Activated naive CD4-positive, alpha-beta T cell treated with anti-CD3 and anti-CD28 coated beads for 36 hours (primary cell): ENCODE results near the gene ZFYVE28. TPM values are rescaled to one million over a fixed set of nuclear protein-coding genes. Genes with fewer than 3 reads are reported as not detected.

Experiments used
- CTCF ChIA-PET: fragments of 350-600 bp; sonication (Branson Sonifier 250); formaldehyde crosslinking; loops from one replicate; lab custom pipeline; 2021; ENCODE audit warnings: antibody characterized with exemption; lab: Charles Lee
- DNase-seq: peaks from one replicate; pipeline ENCODE4 v3.0.0-alpha.2; 2020
- H3K27ac Mint-ChIP-seq: one replicate; pipeline ENCODE4 v1.8.0; 2021; ENCODE audit warnings: mild to moderate bottlenecking, mixed read lengths
- H3K27me3 Mint-ChIP-seq: one replicate; pipeline ENCODE4 v1.8.0; 2021; ENCODE audit warnings: low read depth, mixed read lengths
- H3K36me3 Mint-ChIP-seq: one replicate; pipeline ENCODE4 v1.8.0; 2021; ENCODE audit warnings: low read depth, mixed read lengths
- H3K4me1 Mint-ChIP-seq: one replicate; pipeline ENCODE4 v1.8.0; 2021; ENCODE audit warnings: low read depth, mixed read lengths
- H3K4me3 Mint-ChIP-seq: one replicate; pipeline ENCODE4 v1.8.0; 2021; ENCODE audit warnings: mild to moderate bottlenecking, moderate library complexity, mixed read lengths
- H3K9me3 Mint-ChIP-seq: one replicate; pipeline ENCODE4 v1.8.0; 2021; ENCODE audit warnings: mixed read lengths
- intact Hi-C: fragments of 100-400 bp; cut with micrococcal nuclease; formaldehyde crosslinking; loops from one replicate; pipeline ENCODE4 v1.15.1; 2023
- total RNA-seq, 2 experiments: library from RNA; stranded (reverse); gene quantifications; one replicate each; pipeline ENCODE4 v1.2.3, GENCODE V29; 2021

ZFYVE28 gene
- total RNA-seq, 2 experiments from 2014 or later, result 5.3 to 6.2 TPM

GRCh38 chr4:2375427-2375826 lies 43.0 kb downstream of the ZFYVE28 start:
- intact Hi-C loops, result no loop called here
- H3K4me3 Mint-ChIP-seq, result no peak overlapping the region
- CTCF ChIA-PET, result interaction anchor here (1.2 kb wide), 1 partner anchor 44 kb away, joined by 4 read pairs; the partner anchor contains the start of gene CFAP99
- H3K27ac Mint-ChIP-seq, result no peak overlapping the region
- no peaks in the 10 kb centered on the region for H3K36me3 Mint-ChIP-seq
- DNase-seq, result no peak
- no peaks in the 10 kb centered on the region for H3K27me3 Mint-ChIP-seq
- no peaks in the 10 kb centered on the region for H3K4me1 Mint-ChIP-seq
- no peaks in the 10 kb centered on the region for H3K9me3 Mint-ChIP-seq

- CTCF ChIA-PET, result interaction anchor here (0.7 kb wide), 1 partner anchor 41 kb away, joined by 3 read pairs; no protein-coding TSS in a partner anchor
- intact Hi-C loops, result no loop called here
- no peak overlapping the region for H3K27ac Mint-ChIP-seq
- H3K36me3 Mint-ChIP-seq, result no peaks in the 10 kb centered on the region
- H3K9me3 Mint-ChIP-seq, result peaks cover 5% of the 10 kb centered on the region
- H3K4me1 Mint-ChIP-seq, result no peaks in the 10 kb centered on the region
- no peak for DNase-seq
- no peaks in the 10 kb centered on the region for H3K27me3 Mint-ChIP-seq
- H3K4me3 Mint-ChIP-seq, result no peak overlapping the region
Observed at GRCh38 chr4:2373532-2373931, 44.9 kb downstream of the ZFYVE28 start.

DNA sequence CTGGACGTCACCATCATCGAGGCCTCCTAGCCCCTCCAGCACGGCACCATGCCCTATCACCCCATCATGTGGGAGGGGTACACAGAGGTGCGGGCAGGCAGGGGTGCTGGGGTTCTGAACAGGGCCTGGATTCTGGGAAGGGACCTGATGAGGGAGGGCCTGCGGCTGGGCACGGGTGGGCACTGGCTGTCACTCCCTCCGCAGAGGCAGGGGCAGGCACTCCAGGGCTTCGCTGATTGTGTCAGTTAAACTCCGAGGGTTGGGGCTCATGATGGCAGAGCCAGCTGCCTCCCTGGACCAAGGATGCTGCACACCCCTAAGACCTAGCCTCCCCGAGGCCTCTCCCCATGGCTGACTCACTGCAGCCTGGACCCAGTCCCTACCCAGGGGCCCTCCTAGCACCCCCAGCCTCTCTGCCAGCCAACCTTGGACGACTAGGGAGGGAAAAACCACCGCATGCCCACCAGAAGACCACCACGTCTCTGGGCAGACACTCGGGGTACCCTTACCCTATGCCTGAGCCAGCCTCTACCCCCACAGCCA lies 45.9 kb downstream of the ZFYVE28 start:
- CTCF ChIA-PET, result no interaction called here
- H3K9me3 Mint-ChIP-seq, result peaks cover 5% of the 10 kb centered on the region
- no peak overlapping the region for H3K27ac Mint-ChIP-seq
- no peaks in the 10 kb centered on the region for H3K4me1 Mint-ChIP-seq
- H3K36me3 Mint-ChIP-seq, result no peaks in the 10 kb centered on the region
- intact Hi-C loops, result no loop called here
- no peak overlapping the region for H3K4me3 Mint-ChIP-seq
- H3K27me3 Mint-ChIP-seq, result no peaks in the 10 kb centered on the region
- no peak for DNase-seq

DNA sequence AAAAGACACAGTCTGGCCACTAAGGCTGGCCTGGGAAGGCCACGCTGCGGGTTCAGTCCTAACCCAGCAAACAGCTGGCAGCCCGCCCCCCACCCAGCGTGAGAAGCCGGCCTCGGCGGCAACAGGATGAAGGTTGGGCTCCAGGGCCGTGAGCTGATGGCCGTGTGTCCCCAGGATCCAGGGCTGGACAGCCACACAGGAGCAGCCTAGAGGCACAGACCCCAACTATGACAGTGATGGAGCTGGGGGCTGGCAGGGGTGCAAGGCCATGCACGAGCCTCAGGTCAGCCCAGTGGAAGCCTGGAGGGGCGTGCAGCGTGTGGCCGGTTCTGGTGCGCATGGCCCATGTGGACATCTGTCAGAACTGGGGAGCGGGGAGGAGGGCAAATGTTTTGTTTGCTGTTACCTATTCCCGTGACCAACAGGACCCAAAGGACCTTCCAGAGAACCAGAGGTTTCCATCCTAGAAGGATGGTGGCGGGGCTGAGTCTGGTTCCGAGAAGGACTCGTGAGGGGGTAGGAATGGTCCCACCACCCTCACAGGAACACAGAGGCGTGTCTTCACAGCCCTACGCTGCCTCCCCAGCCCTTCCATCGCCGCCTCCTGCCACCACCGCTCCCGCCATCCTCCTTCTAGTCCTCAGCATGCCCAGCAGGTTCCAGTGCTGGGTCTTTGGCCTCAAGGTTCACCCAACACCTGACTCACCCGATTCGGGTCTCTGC lies 46.5 kb downstream of the ZFYVE28 start:
- Mint-ChIP-seq H3K27me3 (no peaks in the 10 kb centered on the region), H3K27ac (no peak overlapping the region), H3K36me3 (no peaks in the 10 kb centered on the region), H3K4me3 (no peak overlapping the region), H3K4me1 (no peaks in the 10 kb centered on the region), H3K9me3 (peaks cover 5% of the 10 kb centered on the region)
- intact Hi-C loops, result no loop called here
- CTCF ChIA-PET, result no interaction called here
- DNase-seq, result no peak

DNA sequence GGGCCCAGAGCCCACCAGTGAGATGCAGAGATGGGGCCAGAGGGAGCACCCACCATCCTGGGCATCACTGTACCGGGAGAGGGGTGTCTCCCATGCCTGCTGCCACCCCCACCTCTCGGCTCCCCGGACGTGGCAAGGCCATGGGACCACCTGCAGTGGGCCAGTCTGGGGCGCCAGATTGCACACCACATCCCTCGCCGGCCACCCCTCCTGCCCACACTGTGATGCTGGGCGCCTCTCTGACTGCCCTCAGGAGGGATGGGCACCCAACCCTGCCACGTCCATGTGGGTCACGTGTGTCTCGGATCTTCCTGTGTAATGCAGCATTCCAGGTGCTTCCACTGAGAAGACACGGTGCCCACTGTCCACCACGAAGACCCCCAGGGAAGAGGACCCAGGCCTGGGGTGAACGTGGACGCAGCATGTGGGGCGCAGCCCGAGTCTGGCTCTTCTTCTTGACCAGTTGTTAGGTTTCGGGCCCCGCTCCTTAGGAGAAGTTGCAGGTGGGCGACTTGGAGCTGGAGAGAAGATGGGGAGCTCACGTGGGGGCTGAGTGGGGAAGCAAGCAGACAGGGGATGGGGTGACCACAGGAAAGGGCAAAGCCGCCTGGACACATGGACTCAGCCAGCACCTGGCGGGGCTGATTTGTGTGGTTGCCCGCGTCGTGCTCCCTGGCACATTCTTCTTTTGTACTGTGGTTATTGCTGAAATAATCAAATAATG lies 47.7 kb downstream of the ZFYVE28 start:
- Mint-ChIP-seq H3K27ac (no peak overlapping the region), H3K36me3 (no peaks in the 10 kb centered on the region), H3K9me3 (peaks cover 5% of the 10 kb centered on the region), H3K4me1 (no peaks in the 10 kb centered on the region), H3K4me3 (no peak overlapping the region), H3K27me3 (no peaks in the 10 kb centered on the region)
- DNase-seq, result no peak
- CTCF ChIA-PET, result no interaction called here
- intact Hi-C loops, result no loop called here

DNA sequence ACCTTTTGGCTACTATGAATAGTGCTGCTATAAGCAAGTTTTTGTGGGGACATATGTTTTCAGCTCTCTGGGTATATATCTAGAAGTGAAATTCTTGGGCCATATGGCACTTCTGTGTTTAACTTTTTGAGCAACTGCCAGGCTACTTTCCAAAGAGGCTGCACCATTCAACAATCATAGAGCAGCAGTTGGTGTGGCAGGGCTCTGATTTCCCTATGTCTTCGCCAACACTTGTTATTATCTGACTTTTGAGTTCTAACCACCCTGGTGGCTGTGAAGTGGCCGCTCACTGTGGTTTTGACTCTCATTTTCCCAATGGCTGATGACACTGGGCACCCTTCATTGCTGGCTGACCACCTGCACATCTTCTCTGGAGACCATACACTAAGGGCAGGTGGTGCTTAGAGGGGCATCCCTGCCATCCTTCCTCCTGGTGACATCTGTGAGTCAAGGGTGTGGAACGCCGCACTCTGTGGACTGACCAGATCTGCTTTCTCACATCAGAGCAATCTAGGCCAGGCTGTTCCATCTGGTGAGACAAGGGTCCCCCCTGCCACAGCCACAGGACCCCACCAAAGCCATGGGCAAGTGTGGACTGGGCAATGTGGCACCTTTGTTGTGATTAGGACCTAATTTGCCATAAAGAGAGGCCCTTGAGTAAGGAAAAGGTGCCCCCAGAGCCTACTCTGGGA lies 49.6 kb downstream of the ZFYVE28 start:
- Mint-ChIP-seq H3K36me3 (no peaks in the 10 kb centered on the region), H3K4me3 (no peak overlapping the region), H3K4me1 (peaks cover 4% of the 10 kb centered on the region), H3K27me3 (no peaks in the 10 kb centered on the region), H3K27ac (no peak overlapping the region), H3K9me3 (peaks cover 5% of the 10 kb centered on the region)
- no peak for DNase-seq
- intact Hi-C loops, result no loop called here
- CTCF ChIA-PET, result no interaction called here

- CTCF ChIA-PET, result no interaction called here
- Mint-ChIP-seq H3K36me3 (no peaks in the 10 kb centered on the region), H3K27ac (no peak overlapping the region), H3K4me3 (no peak overlapping the region), H3K27me3 (no peaks in the 10 kb centered on the region), H3K4me1 (peaks cover 4% of the 10 kb centered on the region), H3K9me3 (peaks cover 5% of the 10 kb centered on the region)
- intact Hi-C loops, result no loop called here
- peak; percentile 1 for DNase-seq
Observed at GRCh38 chr4:2367626-2368025, 50.8 kb downstream of the ZFYVE28 start.

DNA sequence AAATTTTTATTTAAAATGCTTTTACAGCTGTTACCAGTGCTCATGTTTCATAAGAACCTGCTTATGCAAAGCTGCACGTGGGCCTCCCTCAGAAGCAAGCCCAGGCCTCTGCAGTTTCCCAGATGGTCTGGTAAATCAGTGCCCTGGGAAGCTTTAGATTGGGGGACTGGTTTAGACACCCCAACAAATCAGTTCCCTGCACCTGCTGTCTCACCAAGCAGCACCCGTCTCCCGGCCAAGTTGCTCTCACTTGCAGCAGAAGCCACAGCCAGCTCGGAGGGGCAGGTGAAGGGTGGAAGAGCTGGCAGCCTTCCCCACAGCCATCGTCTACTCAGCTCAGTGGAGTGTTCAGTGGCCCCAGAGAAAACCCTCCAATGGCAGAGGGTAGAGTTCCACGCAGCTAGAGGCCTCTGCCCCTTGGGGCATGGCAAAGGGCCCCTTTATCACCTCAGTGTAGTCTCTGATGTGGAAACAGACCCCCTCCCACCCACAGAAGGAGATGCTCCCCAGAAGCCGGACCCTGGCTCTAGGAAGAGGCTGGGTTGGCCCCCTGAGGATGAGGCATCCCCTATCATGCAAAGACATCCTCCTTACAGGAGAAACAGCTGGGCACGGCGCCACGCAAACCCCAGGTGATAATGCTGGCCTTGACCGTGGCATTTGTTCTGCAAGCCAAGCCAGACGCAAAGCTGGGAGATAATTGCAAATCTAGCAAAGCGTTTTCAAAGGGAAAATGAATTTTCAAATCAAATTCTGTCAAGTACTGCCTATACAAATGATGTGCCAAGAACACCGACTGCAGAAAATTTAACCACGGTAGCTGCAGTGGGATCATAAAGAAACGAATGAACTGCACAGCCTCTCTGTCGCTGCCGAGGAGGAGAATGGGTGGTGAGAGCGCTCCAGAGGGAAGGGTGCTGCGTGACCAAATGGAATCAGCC lies 51.9 kb downstream of the ZFYVE28 start:
- peaks cover 9% of the 10 kb centered on the region for H3K4me1 Mint-ChIP-seq
- intact Hi-C loops, result no loop called here
- H3K9me3 Mint-ChIP-seq, result peaks cover 5% of the 10 kb centered on the region
- peak; percentile 2 for DNase-seq
- no peak overlapping the region for H3K27ac Mint-ChIP-seq
- H3K36me3 Mint-ChIP-seq, result no peaks in the 10 kb centered on the region
- H3K27me3 Mint-ChIP-seq, result no peaks in the 10 kb centered on the region
- H3K4me3 Mint-ChIP-seq, result no peak overlapping the region
- CTCF ChIA-PET, result no interaction called here

DNA sequence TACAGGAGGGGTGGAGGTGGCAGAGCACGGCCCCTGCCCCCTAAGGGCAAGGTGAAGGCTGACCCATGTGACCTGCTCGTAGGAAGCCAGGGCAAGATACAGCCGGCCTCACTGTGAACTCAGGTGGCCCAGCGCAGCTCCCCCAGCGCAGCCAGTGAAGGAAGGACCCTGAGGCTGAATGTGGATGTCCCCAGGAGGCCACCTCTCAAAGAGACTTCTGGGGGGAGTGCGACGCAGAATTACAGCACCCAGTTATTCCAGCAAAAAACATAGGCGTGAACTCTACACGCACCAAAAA lies 52.6 kb downstream of the ZFYVE28 start:
- intact Hi-C loops, result loop anchor here (2.0 kb wide), 1 partner anchor 47 kb away; no protein-coding TSS in a partner anchor
- CTCF ChIA-PET, result no interaction called here
- no peaks in the 10 kb centered on the region for H3K27me3 Mint-ChIP-seq
- no peak overlapping the region for H3K4me3 Mint-ChIP-seq
- no peak overlapping the region for H3K27ac Mint-ChIP-seq
- peaks cover 5% of the 10 kb centered on the region for H3K9me3 Mint-ChIP-seq
- peak; percentile 3 for DNase-seq
- H3K4me1 Mint-ChIP-seq, result peaks cover 9% of the 10 kb centered on the region
- H3K36me3 Mint-ChIP-seq, result no peaks in the 10 kb centered on the region

DNA sequence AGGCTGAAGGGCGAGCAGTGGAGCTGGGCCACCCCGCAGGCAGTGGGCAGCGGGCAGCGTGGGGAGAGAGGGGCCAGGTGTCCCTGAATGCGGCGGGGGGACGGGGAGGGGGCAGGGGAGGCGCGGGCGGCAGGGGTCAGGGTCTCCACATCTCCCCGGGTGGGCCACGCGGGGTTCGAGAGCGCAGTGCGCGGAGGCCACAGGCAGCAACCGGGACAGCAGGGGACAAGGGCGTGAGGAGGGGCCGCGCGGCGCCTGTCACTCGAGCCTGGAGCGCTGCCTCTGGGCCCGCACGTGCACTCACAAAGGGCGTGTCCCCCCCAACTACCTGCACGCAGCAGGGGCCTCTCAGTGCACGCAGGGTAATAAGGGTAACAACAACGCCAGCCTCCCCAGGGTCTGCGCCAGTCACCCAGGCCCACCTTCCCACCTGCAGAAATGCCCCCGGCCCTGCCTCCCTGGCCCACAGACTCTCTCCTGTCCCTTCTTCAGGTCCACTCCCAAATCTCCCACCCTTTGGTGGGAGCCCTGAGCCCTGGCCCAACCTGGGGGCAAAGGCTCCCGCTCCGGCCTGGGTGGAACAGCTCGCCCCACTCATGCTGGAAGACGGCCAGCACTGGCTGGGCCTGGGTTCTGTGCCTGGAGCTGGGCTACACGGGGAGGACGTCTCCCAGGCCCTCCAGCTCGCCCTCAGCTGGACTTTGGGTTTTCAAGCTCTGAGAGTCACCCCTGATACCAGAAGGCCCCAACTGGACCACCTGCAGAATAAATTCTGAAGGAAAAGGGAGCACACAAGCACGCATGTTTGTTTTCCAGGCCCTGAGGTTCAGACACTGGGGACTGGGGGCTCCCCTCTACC lies 53.2 kb downstream of the ZFYVE28 start:
- H3K27ac Mint-ChIP-seq, result no peak overlapping the region
- intact Hi-C loops, result loop anchor here (2.0 kb wide), 1 partner anchor 48 kb away; no protein-coding TSS in a partner anchor
- peak overlapping the region; percentile 59 for H3K4me3 Mint-ChIP-seq

DNA sequence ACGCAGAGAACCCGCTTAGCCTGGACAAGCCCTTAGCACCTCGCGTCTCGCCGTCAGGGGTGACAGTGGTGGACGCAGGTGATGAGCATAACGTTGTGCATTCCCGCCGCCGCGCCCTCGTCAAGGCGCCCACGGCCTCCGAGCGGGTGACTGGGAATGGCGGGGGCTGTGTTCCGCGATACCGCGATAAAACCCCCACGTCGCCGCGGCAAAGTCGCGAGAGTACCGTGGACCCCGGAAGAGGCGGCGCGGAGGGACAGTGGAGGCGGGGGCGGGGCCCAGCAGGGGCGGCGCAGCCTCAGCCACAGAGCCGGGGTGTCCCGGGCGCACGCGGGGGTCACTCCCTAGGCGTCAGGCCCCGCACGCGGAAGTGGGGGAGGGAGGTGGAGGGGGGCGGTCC lies 53.8 kb downstream of the ZFYVE28 start:
- intact Hi-C loops, result loop anchor here (2.0 to 5.0 kb wide), 3 partner anchors 48 to 122 kb away; partner anchors contain the start of genes HAUS3 and POLN
- CTCF ChIA-PET, result interaction anchor here (0.5 kb wide), 1 partner anchor 329 kb away, joined by 4 read pairs; no protein-coding TSS in a partner anchor
- Mint-ChIP-seq H3K27me3 (no peaks in the 10 kb centered on the region), H3K4me3 (peak overlapping the region; percentile 70), H3K27ac (peak overlapping the region; percentile 24), H3K9me3 (peaks cover 5% of the 10 kb centered on the region), H3K4me1 (peaks cover 9% of the 10 kb centered on the region), H3K36me3 (no peaks in the 10 kb centered on the region)
- peak; percentile 72 for DNase-seq

More for the DNA sequence above, 53.2 kb downstream of the ZFYVE28 start:
- H3K27me3 Mint-ChIP-seq, result no peaks in the 10 kb centered on the region
- CTCF ChIA-PET, result no interaction called here
- peaks cover 5% of the 10 kb centered on the region for H3K9me3 Mint-ChIP-seq
- DNase-seq, result peak; percentile 8
- peaks cover 9% of the 10 kb centered on the region for H3K4me1 Mint-ChIP-seq
- no peaks in the 10 kb centered on the region for H3K36me3 Mint-ChIP-seq
